Measurements from ENCODE around the gene LRRC46.

Gene LRRC46

GRCh38 chr17:47812146-47812920 is 19.1 kb upstream of the LRRC46 start:
- TF ChIP-seq EZH2 (optimal IDR thresholded peaks at IDR 0.05; ENCODE audit: low read depth, low read length) (no peak), CTCF (IDR thresholded peaks at IDR 0.05; ENCODE audit: low read length) (no peak), EZH2phosphoT487 (IDR thresholded peaks at IDR 0.05; ENCODE audit: low read length) (no peak)
- Histone ChIP-seq H3K27me3 (replicated peaks; ENCODE audit: insufficient read depth, low read length) (no peaks in the 10 kb centered on the region), H3K4me2 (ENCODE audit: low read depth, low read length) (no peak overlapping the region), H3K9me2 (replicated peaks; ENCODE audit: insufficient read depth, low read length) (no peaks in the 10 kb centered on the region), H3K36me3 (replicated peaks; ENCODE audit: insufficient read depth, low read length) (no peaks in the 10 kb centered on the region), H3K79me2 (ENCODE audit: low read length) (no peaks in the 10 kb centered on the region), H3K9me3 (replicated peaks; ENCODE audit: insufficient read depth, low read length) (no peaks in the 10 kb centered on the region), H3K4me1 (ENCODE audit: low read length) (no peaks in the 10 kb centered on the region), H4K20me1 (ENCODE audit: insufficient read depth, low read length) (no peaks in the 10 kb centered on the region), H3K27ac (ENCODE audit: low read length) (no peak overlapping the region), H2AFZ (ENCODE audit: low read length) (no peak overlapping the region), H3K9ac (ENCODE audit: low read length) (no peak overlapping the region), H3K4me3 (ENCODE audit: low read length) (no peak overlapping the region), H3F3A (ENCODE audit: insufficient read depth, low read length) (no peaks in the 10 kb centered on the region)
- no peak for DNase-seq

GRCh38 chr17:47813077-47813476 is 18.4 kb upstream of the LRRC46 start:
- H4K20me1 ChIP-seq (ENCODE audit: insufficient read depth, low read length): no peaks in the 10 kb centered on the region
- no peak for DNase-seq
- H3K4me2 ChIP-seq (ENCODE audit: low read depth, low read length): no peak overlapping the region
- no peak overlapping the region for H2AFZ ChIP-seq (ENCODE audit: low read length)
- H3K4me3 ChIP-seq (ENCODE audit: low read length): no peak overlapping the region
- no peaks in the 10 kb centered on the region for H3K27me3 ChIP-seq (replicated peaks; ENCODE audit: insufficient read depth, low read length)
- no peaks in the 10 kb centered on the region for H3F3A ChIP-seq (ENCODE audit: insufficient read depth, low read length)
- H3K36me3 ChIP-seq (replicated peaks; ENCODE audit: insufficient read depth, low read length): no peaks in the 10 kb centered on the region
- no peak overlapping the region for H3K27ac ChIP-seq (ENCODE audit: low read length)
- no peak overlapping the region for H3K9ac ChIP-seq (ENCODE audit: low read length)
- TF ChIP-seq EZH2 (optimal IDR thresholded peaks at IDR 0.05; ENCODE audit: low read depth, low read length) (no peak), EZH2phosphoT487 (IDR thresholded peaks at IDR 0.05; ENCODE audit: low read length) (no peak), CTCF (IDR thresholded peaks at IDR 0.05; ENCODE audit: low read length) (no peak)
- no peaks in the 10 kb centered on the region for H3K4me1 ChIP-seq (ENCODE audit: low read length)
- no peaks in the 10 kb centered on the region for H3K9me2 ChIP-seq (replicated peaks; ENCODE audit: insufficient read depth, low read length)
- H3K9me3 ChIP-seq (replicated peaks; ENCODE audit: insufficient read depth, low read length): no peaks in the 10 kb centered on the region
- no peaks in the 10 kb centered on the region for H3K79me2 ChIP-seq (ENCODE audit: low read length)

- H3K9me2 ChIP-seq (replicated peaks; ENCODE audit: insufficient read depth, low read length): no peaks in the 10 kb centered on the region
- no peak overlapping the region for H3K4me2 ChIP-seq (ENCODE audit: low read depth, low read length)
- TF ChIP-seq CTCF (IDR thresholded peaks at IDR 0.05; ENCODE audit: low read length) (no peak), EZH2phosphoT487 (IDR thresholded peaks at IDR 0.05; ENCODE audit: low read length) (no peak), EZH2 (optimal IDR thresholded peaks at IDR 0.05; ENCODE audit: low read depth, low read length) (no peak)
- H3K4me1 ChIP-seq (ENCODE audit: low read length): no peaks in the 10 kb centered on the region
- H3K9me3 ChIP-seq (replicated peaks; ENCODE audit: insufficient read depth, low read length): no peaks in the 10 kb centered on the region
- no peaks in the 10 kb centered on the region for H4K20me1 ChIP-seq (ENCODE audit: insufficient read depth, low read length)
- H3K4me3 ChIP-seq (ENCODE audit: low read length): no peak overlapping the region
- H3F3A ChIP-seq (ENCODE audit: insufficient read depth, low read length): no peaks in the 10 kb centered on the region
- H3K27me3 ChIP-seq (replicated peaks; ENCODE audit: insufficient read depth, low read length): no peaks in the 10 kb centered on the region
- no peak overlapping the region for H3K9ac ChIP-seq (ENCODE audit: low read length)
- H3K79me2 ChIP-seq (ENCODE audit: low read length): no peaks in the 10 kb centered on the region
- no peak overlapping the region for H3K27ac ChIP-seq (ENCODE audit: low read length)
- DNase-seq: no peak
- H3K36me3 ChIP-seq (replicated peaks; ENCODE audit: insufficient read depth, low read length): no peaks in the 10 kb centered on the region
- H2AFZ ChIP-seq (ENCODE audit: low read length): no peak overlapping the region
Observed at GRCh38 chr17:47813512-47814031, 17.9 kb upstream of the LRRC46 start.

Measured in MM.1S (cell line).